Activated gamma-delta T cell (primary cell): ENCODE measurements around the gene ATP6V0C.
"Not testable (repeated sequence)": the region's sequence is repeated elsewhere in the genome, so short reads cannot be mapped to it uniquely, and the experiment has no call there.

ENCODE experiments used
- DNase-seq: peaks from one replicate; lab custom pipeline; 2025; lab: John Stamatoyannopoulos, UW

The ATP6V0C gene

DNA sequence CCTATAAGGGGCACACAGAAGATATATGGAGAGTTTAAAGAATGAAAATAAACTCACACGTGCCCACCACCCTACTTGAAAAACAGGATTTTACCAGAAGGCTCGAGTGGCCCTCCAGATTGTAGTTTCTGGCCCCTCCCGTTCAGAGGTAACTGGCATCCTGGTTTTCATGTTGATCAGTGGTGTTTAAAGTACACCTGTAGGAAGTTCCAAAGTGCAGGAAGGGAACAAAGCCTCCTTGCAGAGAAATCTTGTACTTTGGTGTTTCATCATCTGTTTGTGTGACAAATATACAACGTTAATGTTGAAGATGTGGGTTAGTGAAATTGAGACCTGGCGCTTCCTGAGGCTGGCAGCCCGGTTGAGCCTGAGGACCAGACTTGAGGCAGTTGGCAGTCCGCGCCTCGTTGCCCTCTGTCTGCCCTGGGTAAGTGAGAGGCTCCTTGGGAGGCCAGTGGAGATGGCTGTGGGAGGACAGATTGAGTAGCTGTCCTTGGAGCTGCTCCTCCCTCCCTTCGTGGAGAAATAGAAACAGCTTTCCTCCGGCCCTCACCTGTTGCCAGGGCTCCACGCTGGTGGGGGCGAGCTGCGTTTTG, 36.6 kb downstream of the ATP6V0C start:
- DNase-seq = not testable (repeated sequence)

DNA sequence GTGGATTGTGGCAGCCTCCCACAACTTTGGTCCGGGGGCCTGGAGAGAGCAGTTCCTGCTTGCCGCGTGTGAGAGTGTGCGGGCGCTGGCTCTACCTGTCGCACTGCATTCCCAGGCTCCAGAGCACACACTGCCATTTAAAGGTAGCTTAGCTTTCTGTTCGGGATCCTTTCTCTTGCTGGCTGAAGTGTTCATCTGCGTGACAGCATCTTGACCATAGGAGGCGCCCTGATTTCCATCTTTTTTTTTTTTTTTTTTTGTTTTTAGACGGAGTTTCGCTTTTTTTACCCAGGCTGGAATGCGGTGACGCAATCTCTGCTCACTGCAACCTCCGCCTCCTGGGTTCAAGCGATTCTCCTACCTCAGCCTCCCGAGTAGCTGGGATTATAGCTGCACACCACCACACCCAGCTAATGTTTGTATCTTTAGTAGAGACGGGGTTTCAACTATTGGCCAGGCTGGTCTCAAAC, 37.7 kb downstream of the ATP6V0C start:
- DNase-seq = not testable (repeated sequence)

DNA sequence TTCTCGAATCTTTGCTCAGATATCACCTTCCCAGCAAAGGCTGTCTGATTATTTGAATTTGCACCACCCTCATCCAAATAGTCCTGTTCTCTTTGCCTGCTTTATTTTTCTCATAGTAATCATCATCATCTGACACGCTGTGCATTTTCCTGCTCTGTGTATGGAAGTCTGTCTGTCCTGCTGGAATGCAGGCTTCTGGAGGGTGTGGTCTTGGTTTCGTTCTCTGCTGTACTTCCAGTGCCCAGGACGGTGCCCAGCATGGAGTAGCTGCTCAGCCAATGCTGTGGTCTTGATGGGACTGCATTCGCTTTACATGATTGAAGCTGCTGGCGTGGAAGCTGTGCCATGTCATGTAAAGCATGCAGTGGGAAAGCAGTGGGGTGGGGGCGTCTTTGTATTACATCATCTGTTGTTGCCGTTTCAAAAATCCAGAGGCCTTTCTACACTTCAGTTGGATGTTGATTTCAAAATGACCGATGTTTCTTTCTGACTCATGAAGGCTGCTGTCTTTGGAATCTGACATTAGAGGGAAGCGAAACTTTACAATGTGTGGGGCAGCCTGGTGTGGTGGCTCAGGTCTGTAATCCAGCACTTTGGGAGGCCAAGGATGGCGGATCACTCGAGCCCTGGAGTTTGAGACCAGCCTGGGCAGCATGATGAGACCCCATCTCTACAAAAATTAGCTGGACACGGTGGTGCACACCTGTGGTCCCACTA, 41.1 kb downstream of the ATP6V0C start:
- DNase-seq = not testable (repeated sequence)

DNA sequence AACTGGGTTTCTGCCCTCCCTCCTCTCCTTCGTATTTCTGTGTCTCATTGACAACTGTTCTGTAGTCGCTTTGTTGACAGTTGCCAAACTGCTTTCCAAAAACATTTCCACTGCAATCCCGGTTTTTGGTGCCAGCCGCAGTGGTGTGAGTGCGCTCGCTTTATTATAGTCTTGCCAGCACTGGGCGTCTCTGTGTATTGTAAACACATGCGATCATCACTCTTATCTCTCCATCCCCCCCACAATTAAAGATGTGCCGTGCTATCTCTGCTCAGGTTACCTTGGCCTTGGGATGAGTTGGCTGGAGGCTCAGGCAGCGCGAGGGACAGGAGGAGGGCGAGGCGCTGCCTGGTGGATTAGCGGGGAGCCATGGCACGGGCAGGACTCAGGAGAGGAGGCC, 43.4 kb downstream of the ATP6V0C start:
- not testable (repeated sequence) for DNase-seq

DNA sequence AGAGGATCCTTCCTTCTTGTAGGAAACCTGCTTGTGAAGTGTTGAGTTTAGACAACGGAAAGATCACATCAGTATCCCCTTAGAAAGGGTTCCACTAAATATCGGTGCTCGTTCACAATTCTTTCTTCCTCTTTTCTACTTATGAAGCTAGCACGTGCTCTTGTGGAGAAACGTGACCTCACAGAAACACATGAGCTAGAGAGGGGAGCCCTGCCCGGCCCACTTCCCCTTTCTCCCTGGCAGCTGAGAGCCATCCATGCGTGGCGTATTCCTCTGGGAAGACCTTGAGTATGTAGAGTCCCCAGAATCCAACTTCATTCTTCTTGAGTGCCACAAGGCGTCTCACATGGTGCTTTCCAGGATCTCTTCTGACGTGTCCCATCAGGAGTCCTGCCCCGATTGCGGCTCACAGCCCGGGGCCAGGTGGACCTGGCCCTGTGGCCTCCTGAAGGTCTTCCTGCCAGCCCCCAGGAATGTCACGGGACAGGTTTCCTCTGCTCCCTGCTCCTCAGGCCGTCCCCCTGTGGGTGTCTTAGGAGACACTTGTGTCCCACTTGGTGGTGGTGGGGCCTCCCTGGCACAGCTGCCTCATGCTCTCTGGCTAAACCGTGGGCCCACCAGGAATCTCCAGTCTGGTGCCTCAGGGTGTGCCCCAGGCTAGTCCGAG, 46.5 kb downstream of the ATP6V0C start:
- DNase-seq = not testable (repeated sequence)

DNA sequence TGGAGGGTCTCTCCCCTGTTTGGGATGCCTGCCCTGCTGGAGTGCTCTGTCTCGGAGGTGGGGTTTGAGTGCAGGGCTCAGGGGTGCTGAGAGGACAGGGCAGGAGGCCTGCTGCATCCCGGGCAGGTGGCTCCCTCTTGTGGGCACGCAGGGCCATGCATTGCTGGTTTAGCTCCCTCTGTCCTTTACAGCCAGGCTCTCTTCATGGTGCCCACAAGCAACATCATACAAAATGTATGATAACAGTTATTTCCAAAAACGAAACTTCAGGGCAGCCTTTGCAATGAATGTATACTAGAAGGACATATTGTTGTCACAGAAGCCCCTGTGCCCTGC, 47.0 kb downstream of the ATP6V0C start:
- not testable (repeated sequence) for DNase-seq

DNA sequence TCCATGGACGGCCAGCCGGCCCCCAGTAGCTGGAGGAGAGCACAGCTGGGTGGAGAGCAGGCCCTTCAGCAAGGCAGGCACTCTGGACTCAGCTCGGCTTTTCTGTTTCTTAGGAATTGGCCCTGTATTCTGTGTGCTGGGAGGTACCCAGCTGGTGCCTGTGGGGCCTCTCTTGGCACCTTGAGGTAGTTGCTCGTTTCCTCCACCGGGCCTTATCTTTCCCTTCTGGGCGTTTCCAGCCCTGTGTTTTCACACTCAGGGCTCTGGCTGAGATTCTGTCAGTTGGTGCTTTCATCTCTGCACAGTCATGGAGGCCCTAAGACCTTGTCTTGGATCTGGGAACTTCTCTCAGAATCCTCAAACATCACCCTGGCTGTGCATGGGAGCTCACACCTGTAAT, 53.8 kb downstream of the ATP6V0C start:
- not testable (repeated sequence) for DNase-seq

DNA sequence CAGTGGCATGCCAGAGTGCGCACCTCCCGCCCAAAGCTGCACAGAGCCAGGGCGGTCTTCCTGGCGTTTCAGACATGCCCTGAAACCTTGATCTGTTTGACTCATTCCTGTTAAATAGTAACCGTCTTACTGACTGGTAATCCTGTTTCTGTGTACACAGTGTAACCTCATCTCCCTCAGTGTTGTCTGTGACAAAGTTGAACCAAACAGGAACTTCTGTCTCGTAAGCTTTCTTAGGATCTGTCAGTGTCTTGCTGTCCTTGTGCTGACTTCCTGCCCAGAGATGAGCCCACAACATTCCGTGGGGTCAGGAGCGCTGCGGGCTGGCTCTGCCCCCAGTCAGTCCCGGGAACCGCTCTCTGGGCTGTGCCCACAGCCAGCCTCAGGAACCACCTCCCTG, 54.8 kb downstream of the ATP6V0C start:
- DNase-seq = not testable (repeated sequence)
